Activated B cell treated with CpG ODN at 0.5 μM for 24 hours (primary cell): Measurements from ENCODE around the gene ERO1B. TPM values are rescaled to one million over a fixed set of nuclear protein-coding genes. Genes with fewer than 3 reads are reported as not detected.

Experiments
- ATAC-seq: fragments of 200-7000 bp; cut with Tn5 transposase; one replicate; pipeline ENCODE4 v1.10.0; 2021; ENCODE audit warnings: low read depth, mild to moderate bottlenecking, moderate library complexity
- CTCF ChIA-PET: fragments of 350-600 bp; sonication (Branson Sonifier 250); formaldehyde crosslinking; loops from one replicate; lab custom pipeline; 2021; ENCODE audit warnings: antibody characterized with exemption; lab: Charles Lee
- POLR2A ChIA-PET: fragments of 350-600 bp; sonication (Branson Sonifier 250); formaldehyde crosslinking; loops from one replicate; lab custom pipeline; 2021; ENCODE audit warnings: antibody characterized with exemption; lab: Charles Lee
- DNase-seq: peaks from one replicate; pipeline ENCODE4 v3.0.0; 2022
- H3K27ac Mint-ChIP-seq: one replicate; pipeline ENCODE4 v1.8.0; 2020; ENCODE audit warnings: mixed read lengths
- H3K27me3 Mint-ChIP-seq: one replicate; pipeline ENCODE4 v1.8.0; 2021; ENCODE audit warnings: mixed read lengths
- H3K36me3 Mint-ChIP-seq: one replicate; pipeline ENCODE4 v1.8.0; 2021; ENCODE audit warnings: low read depth, mixed read lengths
- H3K4me1 Mint-ChIP-seq: one replicate; pipeline ENCODE4 v1.8.0; 2021; ENCODE audit warnings: mixed read lengths
- H3K4me3 Mint-ChIP-seq: one replicate; pipeline ENCODE4 v1.8.0; 2020; ENCODE audit warnings: mild to moderate bottlenecking, mixed read lengths
- H3K9me3 Mint-ChIP-seq: one replicate; pipeline ENCODE4 v1.8.0; 2020; ENCODE audit warnings: mixed read lengths
- intact Hi-C: fragments of 100-400 bp; cut with micrococcal nuclease; formaldehyde crosslinking; loops from one replicate; pipeline ENCODE4 v1.15.1; 2024
- total RNA-seq: library from RNA; stranded (reverse); gene quantifications from 2 replicates; pipeline ENCODE4 v1.2.3, GENCODE V29; 2022
- TF ChIP-seq, protein P1 (sequence below): fragments of 200-600 bp; IDR thresholded peaks from one replicate; pipeline ENCODE4 v1.8.0; 2022; ENCODE audit warnings: antibody characterized with exemption, mild to moderate bottlenecking

Gene ERO1B
- total RNA-seq, 1 donor from 2014 or later: 17.5 TPM

DNA sequence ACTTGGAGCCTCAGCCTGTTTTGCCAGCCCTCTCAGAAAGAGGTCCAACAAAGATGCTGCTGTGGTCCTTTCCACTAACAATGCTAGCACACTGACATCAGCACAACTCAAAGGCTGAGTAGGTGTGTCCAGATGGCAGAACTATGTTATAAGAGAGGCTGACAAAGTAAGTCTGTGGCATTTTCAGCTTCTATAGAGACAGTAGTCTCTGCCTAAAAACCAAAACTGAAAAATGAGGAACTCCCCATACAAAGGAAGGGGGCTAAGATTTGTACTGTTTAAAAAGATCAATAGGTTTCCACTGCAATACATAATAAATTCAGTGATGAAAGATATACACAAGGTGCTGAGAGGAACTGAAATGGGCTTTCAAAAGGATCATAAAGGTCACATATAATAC is 12.3 kb downstream of the ERO1B start:
- no peak overlapping the region for H3K4me3 Mint-ChIP-seq
- H3K4me1 Mint-ChIP-seq: peaks cover 15% of the 10 kb centered on the region
- DNase-seq (no peak), ATAC-seq (no peak)
- TF ChIP-seq, protein P1, sequence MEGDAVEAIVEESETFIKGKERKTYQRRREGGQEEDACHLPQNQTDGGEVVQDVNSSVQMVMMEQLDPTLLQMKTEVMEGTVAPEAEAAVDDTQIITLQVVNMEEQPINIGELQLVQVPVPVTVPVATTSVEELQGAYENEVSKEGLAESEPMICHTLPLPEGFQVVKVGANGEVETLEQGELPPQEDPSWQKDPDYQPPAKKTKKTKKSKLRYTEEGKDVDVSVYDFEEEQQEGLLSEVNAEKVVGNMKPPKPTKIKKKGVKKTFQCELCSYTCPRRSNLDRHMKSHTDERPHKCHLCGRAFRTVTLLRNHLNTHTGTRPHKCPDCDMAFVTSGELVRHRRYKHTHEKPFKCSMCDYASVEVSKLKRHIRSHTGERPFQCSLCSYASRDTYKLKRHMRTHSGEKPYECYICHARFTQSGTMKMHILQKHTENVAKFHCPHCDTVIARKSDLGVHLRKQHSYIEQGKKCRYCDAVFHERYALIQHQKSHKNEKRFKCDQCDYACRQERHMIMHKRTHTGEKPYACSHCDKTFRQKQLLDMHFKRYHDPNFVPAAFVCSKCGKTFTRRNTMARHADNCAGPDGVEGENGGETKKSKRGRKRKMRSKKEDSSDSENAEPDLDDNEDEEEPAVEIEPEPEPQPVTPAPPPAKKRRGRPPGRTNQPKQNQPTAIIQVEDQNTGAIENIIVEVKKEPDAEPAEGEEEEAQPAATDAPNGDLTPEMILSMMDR: no peak
- intact Hi-C loops: loop anchor here (1.0 kb wide), 1 partner anchor 13 kb away; no protein-coding TSS in a partner anchor
- H3K27ac Mint-ChIP-seq: no peak overlapping the region
- no peaks in the 10 kb centered on the region for H3K27me3 Mint-ChIP-seq
- H3K9me3 Mint-ChIP-seq: no peaks in the 10 kb centered on the region
- peaks cover 31% of the 10 kb centered on the region for H3K36me3 Mint-ChIP-seq
- ChIA-PET CTCF (no interaction called here), POLR2A (no interaction called here)

- H3K4me1 Mint-ChIP-seq: no peaks in the 10 kb centered on the region
These were observed 19.9 kb downstream of the ERO1B start for GRCh38 chr1:236261898-236262297.

GRCh38 chr1:236261033-236261432 is 20.7 kb downstream of the ERO1B start:
- POLR2A ChIA-PET: no interaction called here
- TF ChIP-seq, protein P1: no peak

More at GRCh38 chr1:236261898-236262297, 19.9 kb downstream of the ERO1B start:
- Mint-ChIP-seq H3K4me3 (no peak overlapping the region), H3K36me3 (peaks cover 67% of the 10 kb centered on the region), H3K27me3 (no peaks in the 10 kb centered on the region), H3K27ac (no peak overlapping the region), H3K9me3 (peaks cover 34% of the 10 kb centered on the region)
- TF ChIP-seq, protein P1: no peak
- POLR2A ChIA-PET: no interaction called here
- DNase-seq (no peak), ATAC-seq (no peak)
- CTCF ChIA-PET: no interaction called here
- intact Hi-C loops: no loop called here

DNA sequence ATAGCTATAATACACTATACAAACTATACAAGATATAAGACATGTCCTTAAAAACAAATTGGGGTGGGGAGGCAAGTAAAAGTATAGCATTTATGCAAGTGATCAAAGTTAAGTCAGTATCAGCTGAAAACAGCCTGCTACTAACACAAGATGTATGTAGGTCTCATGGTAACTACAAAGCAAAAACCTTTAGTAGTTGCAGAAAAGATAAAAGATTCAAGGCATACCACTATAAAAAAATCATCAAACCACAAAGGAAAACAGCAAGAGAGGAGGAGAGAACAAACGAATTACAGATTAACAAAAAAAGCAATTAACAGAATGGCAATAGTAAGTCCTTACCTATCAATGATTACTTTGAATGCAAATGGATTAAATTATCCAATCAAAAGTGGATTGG is 22.7 kb downstream of the ERO1B start:
- ChIA-PET POLR2A (no interaction called here), CTCF (no interaction called here)
- DNase-seq (no peak), ATAC-seq (no peak)
- Mint-ChIP-seq H3K4me3 (no peak overlapping the region), H3K27ac (no peak overlapping the region), H3K27me3 (no peaks in the 10 kb centered on the region), H3K36me3 (peaks cover 76% of the 10 kb centered on the region), H3K4me1 (no peaks in the 10 kb centered on the region), H3K9me3 (peaks cover 34% of the 10 kb centered on the region)
- TF ChIP-seq, protein P1: no peak
- intact Hi-C loops: no loop called here

More at GRCh38 chr1:236261033-236261432, 20.7 kb downstream of the ERO1B start:
- Mint-ChIP-seq H3K36me3 (peaks cover 71% of the 10 kb centered on the region), H3K4me1 (no peaks in the 10 kb centered on the region), H3K9me3 (peaks cover 34% of the 10 kb centered on the region), H3K4me3 (no peak overlapping the region), H3K27me3 (no peaks in the 10 kb centered on the region), H3K27ac (no peak overlapping the region)
- CTCF ChIA-PET: no interaction called here
- no peak for DNase-seq
- intact Hi-C loops: no loop called here
- no peak for ATAC-seq

GRCh38 chr1:236258114-236258622 is 23.6 kb downstream of the ERO1B start:
- POLR2A ChIA-PET: interaction anchor here (0.7 kb wide), 1 partner anchor 22 kb away, joined by 5 read pairs; no protein-coding TSS in a partner anchor
- ATAC-seq (no peak), DNase-seq (no peak)
- CTCF ChIA-PET: no interaction called here
- no peaks in the 10 kb centered on the region for H3K27me3 Mint-ChIP-seq
- no peaks in the 10 kb centered on the region for H3K4me1 Mint-ChIP-seq
- intact Hi-C loops: no loop called here
- no peak overlapping the region for H3K27ac Mint-ChIP-seq
- peaks cover 34% of the 10 kb centered on the region for H3K9me3 Mint-ChIP-seq
- TF ChIP-seq, protein P1: no peak
- H3K36me3 Mint-ChIP-seq: peaks cover 75% of the 10 kb centered on the region
- H3K4me3 Mint-ChIP-seq: no peak overlapping the region
